ENCODE data around the gene CABP5.

DNA sequence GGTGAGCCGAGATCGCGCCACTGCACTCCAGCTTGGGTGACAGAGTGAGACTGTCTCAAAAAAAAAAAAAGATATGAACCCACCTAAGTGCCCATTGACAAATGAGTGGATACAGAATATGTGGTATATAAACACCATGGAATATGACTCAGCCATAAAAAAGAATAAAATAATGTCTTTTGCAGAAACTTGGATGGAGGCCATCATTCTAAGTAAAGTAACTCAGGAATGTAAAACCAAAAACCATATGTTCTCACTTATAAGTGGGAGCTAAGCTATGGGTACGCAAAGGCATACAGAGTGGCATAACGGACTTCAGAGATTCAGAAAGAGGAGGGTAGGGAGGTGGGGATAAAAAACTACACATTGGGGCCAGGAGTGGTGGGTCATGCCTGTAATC lies 37.2 kb upstream of the CABP5 start:
- TF ChIP-seq, protein P1, sequence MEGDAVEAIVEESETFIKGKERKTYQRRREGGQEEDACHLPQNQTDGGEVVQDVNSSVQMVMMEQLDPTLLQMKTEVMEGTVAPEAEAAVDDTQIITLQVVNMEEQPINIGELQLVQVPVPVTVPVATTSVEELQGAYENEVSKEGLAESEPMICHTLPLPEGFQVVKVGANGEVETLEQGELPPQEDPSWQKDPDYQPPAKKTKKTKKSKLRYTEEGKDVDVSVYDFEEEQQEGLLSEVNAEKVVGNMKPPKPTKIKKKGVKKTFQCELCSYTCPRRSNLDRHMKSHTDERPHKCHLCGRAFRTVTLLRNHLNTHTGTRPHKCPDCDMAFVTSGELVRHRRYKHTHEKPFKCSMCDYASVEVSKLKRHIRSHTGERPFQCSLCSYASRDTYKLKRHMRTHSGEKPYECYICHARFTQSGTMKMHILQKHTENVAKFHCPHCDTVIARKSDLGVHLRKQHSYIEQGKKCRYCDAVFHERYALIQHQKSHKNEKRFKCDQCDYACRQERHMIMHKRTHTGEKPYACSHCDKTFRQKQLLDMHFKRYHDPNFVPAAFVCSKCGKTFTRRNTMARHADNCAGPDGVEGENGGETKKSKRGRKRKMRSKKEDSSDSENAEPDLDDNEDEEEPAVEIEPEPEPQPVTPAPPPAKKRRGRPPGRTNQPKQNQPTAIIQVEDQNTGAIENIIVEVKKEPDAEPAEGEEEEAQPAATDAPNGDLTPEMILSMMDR (conservative IDR thresholded peaks at IDR 0.05 in 1 of 2, IDR thresholded peaks at IDR 0.05 in 1 of 2; ENCODE audit: low read depth in 1 of 2, low read length in 2 of 2), result no peak
- TF ChIP-seq EZH2 (IDR thresholded peaks at IDR 0.05; ENCODE audit: low read length, missing control alignments), result no peak
